ENCODE data around the gene ABR. TPM values are rescaled to one million over a fixed set of nuclear protein-coding genes. Genes with fewer than 3 reads are reported as not detected.

The ABR gene
- total and polyA plus RNA-seq, 3 donors from 2014 or later, result 30.6 to 52.7 (median 42.1) TPM

- no peak for TF ChIP-seq CTCF (IDR thresholded peaks at IDR 0.05)
- no peak for TF ChIP-seq POLR2A (IDR thresholded peaks at IDR 0.05)
- Histone ChIP-seq H3K27ac (no peak overlapping the region), H3K4me1 (peaks cover 29% of the 10 kb centered on the region), H3K36me3 (ENCODE audit: low read depth, missing control alignments) (no peaks in the 10 kb centered on the region), H3K9me3 (no peaks in the 10 kb centered on the region), H3K27me3 (no peaks in the 10 kb centered on the region), H3K4me3 (no peak overlapping the region)
- 79 to 80% methylated on average over 16 to 19 of the region's 19 CpGs for WGBS, 2 donors
- DNase-seq, result no peak
- intact Hi-C loops (cut with DNase I; ENCODE audit: low total_unique reads), result no loop called here
Measured at GRCh38 chr17:1009229-1010085, 170.3 kb downstream of the ABR start.

GRCh38 chr17:1008008-1008761 lies 171.6 kb downstream of the ABR start:
- peak; percentile 55 for DNase-seq
- H3K27ac ChIP-seq, result peak overlapping the region; percentile 59 to 82
- no peaks in the 10 kb centered on the region for H3K27me3 ChIP-seq
- intact Hi-C loops (cut with DNase I; ENCODE audit: low total_unique reads), result no loop called here
- 59 to 64% methylated on average over 13 to 21 of the region's 21 CpGs for WGBS, 2 donors
- peaks cover 38% of the 10 kb centered on the region for H3K4me1 ChIP-seq
- H3K4me3 ChIP-seq, result no peak overlapping the region
- H3K9me3 ChIP-seq, result no peaks in the 10 kb centered on the region
- H3K36me3 ChIP-seq (ENCODE audit: low read depth, missing control alignments), result no peaks in the 10 kb centered on the region
- TF ChIP-seq POLR2A (IDR thresholded peaks at IDR 0.05) (no peak), CTCF (IDR thresholded peaks at IDR 0.05) (no peak)

- no peak overlapping the region for H3K4me3 ChIP-seq
- 84 to 87% methylated on average over 12 to 16 of the region's 16 CpGs for whole genome bisulfite sequencing, 2 donors
- no peak for TF ChIP-seq POLR2A (IDR thresholded peaks at IDR 0.05)
- TF ChIP-seq CTCF (IDR thresholded peaks at IDR 0.05), result no peak
- H3K27ac ChIP-seq, result peak overlapping the region; percentile 59 to 82
- no peaks in the 10 kb centered on the region for H3K27me3 ChIP-seq
- DNase-seq, result no peak
- H3K36me3 ChIP-seq (ENCODE audit: low read depth, missing control alignments), result no peaks in the 10 kb centered on the region
- intact Hi-C loops (cut with DNase I; ENCODE audit: low total_unique reads), result no loop called here
- no peaks in the 10 kb centered on the region for H3K9me3 ChIP-seq
- peaks cover 38% of the 10 kb centered on the region for H3K4me1 ChIP-seq
Measured at GRCh38 chr17:1007310-1008007, 172.3 kb downstream of the ABR start.

GRCh38 chr17:1006054-1006453 lies 173.7 kb downstream of the ABR start:
- H3K36me3 ChIP-seq (ENCODE audit: low read depth, missing control alignments), result no peaks in the 10 kb centered on the region
- WGBS, 2 donors, result 47 to 60% methylated on average over 16 of the region's 16 CpGs
- intact Hi-C loops (cut with DNase I; ENCODE audit: low total_unique reads), result no loop called here

More at GRCh38 chr17:1006054-1006453, 173.7 kb downstream of the ABR start:
- no peaks in the 10 kb centered on the region for H3K27me3 ChIP-seq
- TF ChIP-seq CTCF (IDR thresholded peaks at IDR 0.05) (no peak), POLR2A (IDR thresholded peaks at IDR 0.05) (no peak)
- peaks cover 45% of the 10 kb centered on the region for H3K4me1 ChIP-seq
- DNase-seq, result no peak
- no peaks in the 10 kb centered on the region for H3K9me3 ChIP-seq
- no peak overlapping the region for H3K4me3 ChIP-seq
- peak overlapping the region; percentile 77 for H3K27ac ChIP-seq
